ENCODE data around the gene COA3. TPM values are rescaled to one million over a fixed set of nuclear protein-coding genes. Genes with fewer than 3 reads are reported as not detected.
A peak's percentile ranks its signal among the peaks of the same experiment; 100 is the strongest.

Gene COA3
- polyA plus RNA-seq, 1 donor (not counting 4 experiments of a cell fraction or from before 2014, with no cell fraction given), result 97.8 TPM

GRCh38 chr17:42798011-42798382 lies 507 bp downstream of the COA3 start:
- Histone ChIP-seq H3K9me1 (ENCODE audit: control insufficient read depth, extremely low read depth, insufficient read depth, low read length) (no peaks in the 10 kb centered on the region), H2AFZ (ENCODE audit: control insufficient read depth, low read length) (peak overlapping the region; percentile 97), H3K9ac (ENCODE audit: control insufficient read depth, extremely low read depth, insufficient read depth, low read length) (peak overlapping the region; percentile 85), H3K9me3 (ENCODE audit: control insufficient read depth, low read depth, low read length) (no peaks in the 10 kb centered on the region), H3K4me2 (ENCODE audit: control insufficient read depth, extremely low read depth, insufficient read depth, low read depth, low read length) (peak overlapping the region; percentile 68), H3K79me2 (ENCODE audit: control insufficient read depth, insufficient read depth, low read length) (peaks cover 4% of the 10 kb centered on the region), H3K4me3 (ENCODE audit: control insufficient read depth in 2 of 3, extremely low read depth in 1 of 3, insufficient read depth in 2 of 3, low read depth in 1 of 3, low read length in 3 of 3) (peak overlapping the region; percentile 79 to 90 (median 84)), H3K4me1 (ENCODE audit: control insufficient read depth, extremely low read depth, insufficient read depth, low read length) (peaks cover 14% of the 10 kb centered on the region), H3K36me3 (ENCODE audit: control insufficient read depth in 2 of 2, extremely low read depth in 1 of 2, insufficient read depth in 2 of 2, low read length in 2 of 2) (peaks cover 0 to 5% of the 10 kb centered on the region in 2 experiments), H3K27me3 (ENCODE audit: control insufficient read depth, extremely low read depth, insufficient read depth, low read length) (no peaks in the 10 kb centered on the region), H4K20me1 (ENCODE audit: control insufficient read depth, extremely low read depth, insufficient read depth, low read length) (no peaks in the 10 kb centered on the region), H3K27ac (ENCODE audit: control insufficient read depth, insufficient read depth, low read length) (peak overlapping the region; percentile 51)
- FAIRE-seq (no peak), DNase-seq (ENCODE audit: low read depth, low spot score) (no peak)
- dilution Hi-C loops (cut with MboI; ENCODE audit: extremely low pct_ligation_motif_present, low sequenced_read_pairs), result no loop called here
- TF ChIP-seq EZH2 (IDR thresholded peaks at IDR 0.05; ENCODE audit: low read length) (no peak), CTCF (optimal IDR thresholded peaks at IDR 0.05 in 1 of 3, IDR thresholded peaks at IDR 0.05 in 1 of 3, conservative IDR thresholded peaks at IDR 0.05 in 1 of 3; ENCODE audit: extremely low read depth in 1 of 3, insufficient read depth in 2 of 3, low read length in 3 of 3) (no peak)

- H3K36me3 ChIP-seq (ENCODE audit: control insufficient read depth in 2 of 2, extremely low read depth in 1 of 2, insufficient read depth in 2 of 2, low read length in 2 of 2), result peaks cover 0 to 5% of the 10 kb centered on the region in 2 experiments
- H3K9ac ChIP-seq (ENCODE audit: control insufficient read depth, extremely low read depth, insufficient read depth, low read length), result peak overlapping the region; percentile 85
- no peak overlapping the region for H2AFZ ChIP-seq (ENCODE audit: control insufficient read depth, low read length)
- no peak overlapping the region for H3K27ac ChIP-seq (ENCODE audit: control insufficient read depth, insufficient read depth, low read length)
- DNase-seq (ENCODE audit: low read depth, low spot score), result no peak
- no peaks in the 10 kb centered on the region for H3K9me1 ChIP-seq (ENCODE audit: control insufficient read depth, extremely low read depth, insufficient read depth, low read length)
- H3K4me3 ChIP-seq (ENCODE audit: control insufficient read depth in 2 of 3, extremely low read depth in 1 of 3, insufficient read depth in 2 of 3, low read depth in 1 of 3, low read length in 3 of 3), result peak overlapping the region; percentile 79 to 90 (median 84)
- peaks cover 4% of the 10 kb centered on the region for H3K79me2 ChIP-seq (ENCODE audit: control insufficient read depth, insufficient read depth, low read length)
- H3K27me3 ChIP-seq (ENCODE audit: control insufficient read depth, extremely low read depth, insufficient read depth, low read length), result no peaks in the 10 kb centered on the region
- peaks cover 14% of the 10 kb centered on the region for H3K4me1 ChIP-seq (ENCODE audit: control insufficient read depth, extremely low read depth, insufficient read depth, low read length)
- H4K20me1 ChIP-seq (ENCODE audit: control insufficient read depth, extremely low read depth, insufficient read depth, low read length), result no peaks in the 10 kb centered on the region
- no peaks in the 10 kb centered on the region for H3K9me3 ChIP-seq (ENCODE audit: control insufficient read depth, low read depth, low read length)
- no peak for FAIRE-seq
- no peak for TF ChIP-seq EZH2 (IDR thresholded peaks at IDR 0.05; ENCODE audit: low read length)
- TF ChIP-seq CTCF (optimal IDR thresholded peaks at IDR 0.05 in 1 of 3, IDR thresholded peaks at IDR 0.05 in 1 of 3, conservative IDR thresholded peaks at IDR 0.05 in 1 of 3; ENCODE audit: extremely low read depth in 1 of 3, insufficient read depth in 2 of 3, low read length in 3 of 3), result no peak
- dilution Hi-C loops (cut with MboI; ENCODE audit: extremely low pct_ligation_motif_present, low sequenced_read_pairs), result no loop called here
- H3K4me2 ChIP-seq (ENCODE audit: control insufficient read depth, extremely low read depth, insufficient read depth, low read depth, low read length), result peak overlapping the region; percentile 68
These were observed 1.2 kb downstream of the COA3 start for GRCh38 chr17:42797067-42798007.

Measured in keratinocyte (primary cell).